Myocyte (in vitro differentiated cells): ENCODE data around the gene CD300LD. TPM values are rescaled to one million over a fixed set of nuclear protein-coding genes. Genes with fewer than 3 reads are reported as not detected.

Source experiments
- DNase-seq: peaks from one replicate; pipeline ENCODE4 v3.0.0-alpha.2; 2012; ENCODE audit warnings: low read depth
- total RNA-seq: library from RNA; depleted of rRNA; stranded (reverse); fragments of >200 nt; gene quantifications from 2 replicates; pipeline ENCODE4 v1.2.3, GENCODE V29; 2014

CD300LD gene
- total RNA-seq, 1 donor from 2014 or later, result not detected

DNA sequence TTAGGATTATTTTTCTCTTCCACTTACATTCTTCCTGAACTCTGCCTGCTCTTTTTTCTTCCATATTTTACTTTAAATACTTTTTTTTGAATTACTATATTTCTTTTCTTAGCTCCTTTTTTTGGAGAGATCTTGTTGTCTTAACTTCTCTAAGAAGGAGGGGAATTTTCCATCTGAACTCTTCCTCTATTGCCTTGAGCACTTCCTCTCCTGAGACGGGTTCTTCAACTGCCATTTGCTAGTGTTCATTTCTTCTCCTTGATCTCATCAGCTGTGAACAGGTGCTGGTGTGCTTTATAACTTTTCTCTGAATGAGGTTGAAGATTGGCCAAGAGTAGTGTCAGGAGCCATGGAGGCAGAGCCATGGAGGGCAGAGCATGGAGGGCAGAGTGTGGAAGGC, 15.1 kb upstream of the CD300LD start:
- DNase-seq, result no peak

DNA sequence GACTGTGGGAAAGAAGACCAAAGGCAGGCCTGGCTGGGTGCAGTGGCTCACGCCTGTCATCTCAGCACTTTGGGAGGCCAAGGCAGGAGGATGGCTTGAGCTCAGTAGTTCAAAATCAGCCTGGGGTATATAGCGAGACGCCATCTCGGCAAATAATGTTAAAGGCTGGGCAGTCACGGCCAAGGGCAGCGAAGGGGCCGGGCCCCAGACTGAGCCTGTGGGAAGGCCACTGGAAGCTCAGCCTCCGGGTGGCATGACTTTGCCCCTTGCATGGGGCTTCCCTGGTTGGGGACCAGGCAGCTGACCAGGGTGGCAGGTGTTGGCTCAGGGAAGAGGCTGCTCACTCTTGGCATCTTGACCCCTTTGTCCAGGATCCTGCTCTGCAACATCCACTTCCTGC, 14.0 kb upstream of the CD300LD start:
- DNase-seq, result no peak

DNA sequence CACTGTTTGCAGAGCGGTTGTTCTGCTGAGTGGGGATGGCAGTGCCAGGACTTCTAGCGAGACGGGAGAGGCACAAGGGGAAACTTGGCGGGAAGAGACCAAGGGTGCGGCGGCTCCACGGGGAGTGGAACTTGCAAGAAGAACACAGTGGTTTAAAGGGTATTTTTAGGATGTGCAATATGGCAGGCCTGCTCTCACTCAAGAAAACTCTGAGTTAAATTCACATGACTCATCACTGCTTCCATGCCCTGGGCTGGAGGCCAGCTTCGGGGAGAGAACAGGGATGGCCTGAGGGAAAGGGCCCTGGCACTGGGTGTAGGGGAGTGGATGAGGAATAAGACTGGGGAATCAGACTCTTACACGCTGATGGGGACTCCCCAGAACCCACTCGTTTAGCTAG, 13.3 kb upstream of the CD300LD start:
- DNase-seq, result peak; percentile 59

DNA sequence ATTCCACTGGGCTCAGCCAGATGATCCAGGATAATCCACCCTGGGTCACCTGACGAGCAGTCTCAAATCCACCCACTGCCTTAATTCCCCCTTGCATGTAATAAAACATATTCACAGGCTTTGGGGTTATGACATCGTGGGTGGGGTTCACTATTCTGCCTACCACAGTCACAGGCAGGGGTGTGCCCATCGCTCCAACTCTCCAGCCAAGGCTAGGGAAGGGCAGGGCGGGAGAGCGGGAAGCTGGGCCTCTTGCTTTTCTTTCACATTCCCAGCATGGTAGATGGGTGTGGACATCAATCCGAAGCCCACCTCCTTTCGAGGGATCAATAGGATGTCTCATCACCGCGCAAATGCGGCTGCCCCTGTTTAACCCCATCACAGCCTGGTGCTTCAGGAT, 12.7 kb upstream of the CD300LD start:
- no peak for DNase-seq

DNA sequence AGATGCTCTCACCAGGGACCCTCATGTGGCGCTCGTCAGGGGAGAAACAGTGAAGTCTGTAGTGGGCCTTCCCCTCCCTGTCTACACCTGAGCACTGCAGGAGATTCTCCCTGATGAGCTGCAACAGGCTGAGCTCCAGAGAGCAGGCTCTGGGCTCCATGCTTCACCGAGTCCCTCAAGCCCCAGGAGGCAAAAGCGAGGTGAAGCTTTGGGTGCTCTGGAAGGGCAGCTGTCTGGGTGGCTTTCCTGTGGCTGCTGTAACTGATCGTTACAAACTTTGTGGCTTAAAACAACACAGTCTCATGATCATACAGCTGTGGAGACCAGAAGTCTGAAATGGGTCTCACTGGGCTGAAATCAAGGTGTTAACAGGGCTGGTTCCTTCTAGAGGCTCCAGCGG, 12.1 kb upstream of the CD300LD start:
- DNase-seq, result no peak

DNA sequence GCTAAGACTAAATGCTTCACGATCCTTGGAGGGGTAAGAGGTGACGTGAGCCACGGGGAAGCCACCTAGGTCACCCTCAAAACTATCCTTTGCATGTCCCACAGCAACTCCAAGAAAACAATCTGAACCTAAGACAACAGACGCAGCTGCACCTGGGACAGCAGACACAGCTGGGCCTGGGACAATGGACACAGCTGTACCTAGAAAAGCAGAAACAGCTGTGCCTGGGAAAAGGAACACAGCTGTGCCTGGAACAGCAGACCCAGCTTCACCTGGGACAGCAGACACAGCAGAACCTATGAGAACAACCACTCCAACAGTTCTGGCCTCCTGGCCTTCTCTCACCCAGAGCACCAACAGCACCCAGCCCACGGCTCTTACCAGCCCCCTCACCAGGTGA, 11.7 kb upstream of the CD300LD start:
- no peak for DNase-seq

DNA sequence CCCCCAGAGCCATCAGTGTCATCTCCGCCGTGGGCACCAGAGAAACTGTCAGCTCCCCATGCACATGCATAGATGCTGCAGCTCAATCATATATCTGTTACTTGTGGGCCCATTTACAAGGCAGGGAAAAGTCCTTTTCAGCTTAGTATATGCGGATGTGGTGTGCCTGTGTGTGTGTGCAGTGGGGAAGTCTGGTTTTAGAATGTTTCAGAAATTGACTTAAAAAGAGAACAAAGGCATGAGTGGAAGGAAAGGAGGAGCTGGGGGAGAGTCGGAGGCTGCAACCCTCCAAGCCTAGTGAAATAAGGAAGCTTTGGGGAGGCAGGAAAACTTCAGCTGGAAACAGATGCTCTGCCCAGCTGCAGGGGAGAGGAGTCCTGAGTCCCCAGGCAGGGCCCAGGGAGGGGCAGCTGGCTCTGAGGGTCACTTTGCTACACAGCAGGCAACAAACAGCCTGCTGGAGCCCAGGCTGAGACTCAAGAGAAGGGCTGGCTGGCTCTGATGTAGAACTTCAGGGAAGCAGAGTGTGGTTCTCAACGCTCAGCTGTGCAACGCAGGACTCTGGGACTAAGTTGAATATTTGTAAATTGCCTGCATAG, 11.1 kb upstream of the CD300LD start:
- DNase-seq, result no peak

DNA sequence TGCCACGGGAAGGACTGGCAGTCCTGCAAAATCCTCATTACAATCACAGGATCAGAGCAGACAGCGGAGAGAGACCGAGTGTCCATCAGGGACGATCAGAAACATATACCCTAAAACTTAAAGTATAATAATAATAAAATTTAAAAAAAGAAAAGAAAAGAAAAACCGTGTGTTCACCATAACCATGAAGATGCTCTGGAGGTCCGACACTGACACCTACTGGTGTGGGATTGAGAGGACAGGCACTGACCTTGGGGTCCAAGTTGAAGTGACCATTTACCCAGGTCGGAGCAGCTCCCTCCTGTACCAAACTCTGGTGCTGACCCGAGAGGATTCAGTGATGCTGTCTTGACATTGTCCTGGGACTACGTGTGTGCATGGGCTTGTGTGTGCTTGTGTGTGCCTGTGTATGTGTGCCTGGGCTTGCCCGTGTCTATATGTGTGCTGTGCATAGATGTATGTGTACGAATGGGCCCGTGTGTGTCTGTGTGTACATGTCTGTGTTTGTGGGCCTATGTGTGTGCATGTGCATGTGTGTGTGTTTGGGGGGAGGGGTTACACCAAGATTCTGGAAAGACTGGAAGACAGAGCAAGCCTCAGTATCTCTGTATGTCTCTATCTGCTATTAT, 10.0 kb upstream of the CD300LD start:
- peak; percentile 34 for DNase-seq

DNA sequence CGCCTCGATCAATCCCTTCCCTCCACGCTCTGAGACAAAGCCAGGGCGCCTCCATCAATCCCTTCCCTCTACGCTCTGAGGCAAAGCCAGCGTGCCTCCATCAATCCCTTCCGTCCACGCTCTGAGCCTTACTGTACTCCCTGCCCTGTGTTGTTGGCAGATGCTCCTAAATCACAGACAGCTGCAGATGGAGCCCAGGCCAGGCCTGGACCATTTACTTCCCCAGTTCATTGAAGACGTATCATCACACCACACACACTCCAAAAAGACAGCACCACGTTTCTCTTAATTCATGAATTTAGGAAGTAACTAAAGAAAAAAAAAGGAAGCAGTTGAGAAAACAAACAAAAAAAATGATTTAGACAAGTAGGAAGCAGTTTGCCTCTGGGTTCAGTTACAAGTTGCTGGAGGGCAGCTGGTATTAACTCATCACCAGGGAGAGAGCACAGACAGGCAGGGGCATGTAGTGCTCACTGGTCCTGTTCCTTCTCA, 7.4 kb upstream of the CD300LD start:
- DNase-seq, result no peak

DNA sequence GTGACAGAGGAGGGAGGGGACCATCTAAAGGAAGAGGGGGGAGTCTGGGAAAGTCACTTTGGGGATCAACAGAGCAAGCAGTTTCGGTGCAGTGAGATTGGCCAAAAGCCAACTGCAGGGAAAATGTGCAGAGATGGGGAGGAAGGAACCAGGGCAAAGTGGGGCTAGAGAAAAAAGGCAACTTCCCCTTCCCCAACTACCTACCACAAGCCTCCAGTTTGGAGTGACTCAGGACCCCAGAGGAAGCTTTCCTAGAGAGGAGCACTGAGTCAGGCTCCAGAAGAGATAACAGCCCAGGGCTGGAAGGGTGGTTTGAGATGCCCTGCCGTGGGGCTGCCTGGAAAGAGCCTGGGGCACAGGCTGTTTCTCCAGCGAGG, 6.9 kb upstream of the CD300LD start:
- no peak for DNase-seq

DNA sequence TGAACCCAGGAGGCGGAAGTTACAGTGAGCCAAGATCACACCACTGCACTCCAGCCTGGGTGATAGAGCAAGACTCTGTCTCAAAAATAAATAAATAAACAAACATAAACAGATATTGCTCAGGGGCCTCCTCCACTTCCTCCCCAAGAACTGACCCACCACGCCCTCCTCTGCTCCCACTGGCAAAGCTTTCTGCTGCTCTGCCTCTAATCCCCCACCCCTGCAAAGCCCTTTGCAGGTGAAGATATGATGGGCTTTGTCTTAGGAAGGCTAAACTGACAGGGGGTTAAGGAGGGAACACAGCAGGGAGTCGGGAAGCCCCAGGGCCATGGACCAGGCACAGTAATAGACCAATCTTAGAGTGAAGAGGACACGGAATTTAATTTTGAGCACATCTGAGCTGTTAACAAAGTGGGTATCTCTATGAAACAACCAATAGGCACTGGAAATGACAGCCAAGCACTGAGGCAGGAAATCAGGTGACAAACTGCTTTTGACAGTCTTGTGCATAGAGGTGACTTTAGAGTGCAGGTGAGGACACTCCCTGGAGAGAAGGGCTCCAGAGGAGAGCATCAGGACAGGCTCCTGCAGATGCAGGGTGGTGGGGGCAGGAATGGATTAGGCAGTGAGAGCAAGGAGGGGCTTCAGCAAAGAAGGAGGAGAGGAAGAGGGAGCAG, 6.4 kb upstream of the CD300LD start:
- no peak for DNase-seq

DNA sequence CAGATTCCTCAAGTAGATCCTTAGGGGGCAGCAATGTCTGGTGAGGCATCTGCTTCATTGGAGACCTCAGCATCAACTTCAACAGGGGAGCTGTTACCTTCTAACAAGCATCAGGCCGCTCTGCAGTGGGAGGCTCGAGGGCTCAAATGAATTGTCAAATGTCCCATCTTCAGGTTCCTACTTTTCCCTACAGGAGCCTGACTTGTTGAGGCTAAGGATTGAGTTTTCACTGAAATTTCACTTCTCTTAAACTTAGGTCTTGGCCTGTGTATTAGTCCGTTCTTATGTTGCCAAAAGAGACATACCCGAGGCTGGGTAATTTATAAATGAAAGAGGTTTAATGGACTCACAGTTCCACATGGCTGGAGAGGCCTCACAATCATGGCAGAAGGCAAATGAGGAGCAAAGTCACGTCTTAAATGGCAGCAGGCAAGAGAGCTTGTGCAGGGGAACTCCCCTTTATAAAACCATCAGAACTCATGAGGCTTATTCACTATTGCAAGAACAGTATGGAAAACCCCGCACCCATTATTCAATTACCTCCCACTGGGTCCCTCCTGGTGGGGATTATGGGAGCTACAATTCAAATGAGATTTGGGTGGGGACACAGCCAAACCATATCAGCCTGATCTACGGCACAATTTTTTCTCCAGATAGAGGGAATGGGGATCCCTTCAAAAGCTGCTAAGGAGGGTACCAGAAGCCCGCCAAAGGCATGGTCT, 5.1 kb upstream of the CD300LD start:
- DNase-seq, result no peak

DNA sequence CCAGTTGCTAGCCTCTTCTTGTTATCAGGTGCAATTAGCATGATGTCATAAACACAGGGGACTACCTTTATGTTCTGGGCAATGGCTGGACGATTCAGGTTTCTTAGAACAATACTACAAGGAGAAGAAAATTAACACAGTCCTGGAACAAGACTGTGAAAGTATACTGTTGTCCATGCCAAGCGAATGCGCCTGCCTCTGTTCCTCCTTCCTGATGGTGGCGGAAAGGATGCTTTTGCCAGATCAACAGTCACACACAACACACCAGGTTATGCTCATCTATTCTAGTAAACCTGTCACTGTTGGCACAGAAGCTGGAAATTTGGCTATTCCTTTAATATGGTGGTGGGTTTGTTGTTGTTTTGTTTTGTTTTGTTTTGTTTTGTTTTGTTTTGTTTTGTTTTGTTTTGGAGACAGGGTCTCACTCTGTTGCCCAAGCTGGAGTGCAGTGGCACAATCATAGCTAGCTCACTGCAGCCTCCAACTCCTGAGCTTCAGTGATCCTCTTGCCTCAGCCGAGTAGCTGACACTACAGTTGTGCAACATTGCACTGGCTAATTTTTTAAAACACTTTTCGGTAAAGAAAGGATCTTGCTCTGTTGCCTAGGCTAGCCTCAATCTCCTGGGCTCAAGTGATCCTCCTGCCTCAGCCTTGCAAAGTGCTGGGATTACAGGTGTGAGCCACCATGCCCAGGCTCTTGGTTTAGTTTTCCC, 3.1 kb upstream of the CD300LD start:
- no peak for DNase-seq

DNA sequence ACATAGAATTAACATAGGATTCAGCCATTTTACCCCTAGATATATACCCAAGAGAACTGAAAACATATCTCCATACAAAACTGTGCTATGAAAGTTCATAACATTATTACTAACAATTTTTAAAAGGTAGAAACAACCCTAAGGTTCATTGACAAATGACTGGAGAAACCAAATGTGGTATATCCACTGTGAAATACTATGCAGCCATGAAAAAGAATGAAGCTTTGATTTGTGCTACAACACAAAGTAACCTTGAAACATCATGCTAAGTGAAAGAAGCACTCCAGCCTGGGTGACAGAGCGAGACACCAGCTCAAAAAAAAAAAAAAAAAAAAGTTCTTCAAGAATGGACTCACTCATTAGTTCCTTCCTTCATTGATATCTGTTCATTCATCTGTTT, 580 bp downstream of the CD300LD start:
- DNase-seq, result no peak

DNA sequence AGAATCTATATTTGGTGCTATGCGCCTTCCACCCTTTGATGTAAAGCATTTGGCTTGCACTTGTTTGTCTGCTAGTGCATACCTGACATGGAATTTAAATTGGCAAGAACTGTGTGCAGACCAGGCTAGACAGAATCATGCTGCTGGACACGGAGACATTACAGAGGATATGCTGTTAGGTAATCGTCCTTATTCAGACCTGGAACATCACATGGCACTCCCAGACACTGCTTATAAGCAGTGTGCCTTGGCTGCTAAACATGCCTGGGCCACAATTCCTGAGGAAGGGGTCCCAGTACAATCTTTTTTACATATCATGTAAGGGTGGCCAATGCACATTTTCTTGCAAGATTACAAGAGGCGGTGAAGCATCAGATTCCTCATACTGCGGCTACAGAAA, 6.4 kb downstream of the CD300LD start:
- no peak for DNase-seq

DNA sequence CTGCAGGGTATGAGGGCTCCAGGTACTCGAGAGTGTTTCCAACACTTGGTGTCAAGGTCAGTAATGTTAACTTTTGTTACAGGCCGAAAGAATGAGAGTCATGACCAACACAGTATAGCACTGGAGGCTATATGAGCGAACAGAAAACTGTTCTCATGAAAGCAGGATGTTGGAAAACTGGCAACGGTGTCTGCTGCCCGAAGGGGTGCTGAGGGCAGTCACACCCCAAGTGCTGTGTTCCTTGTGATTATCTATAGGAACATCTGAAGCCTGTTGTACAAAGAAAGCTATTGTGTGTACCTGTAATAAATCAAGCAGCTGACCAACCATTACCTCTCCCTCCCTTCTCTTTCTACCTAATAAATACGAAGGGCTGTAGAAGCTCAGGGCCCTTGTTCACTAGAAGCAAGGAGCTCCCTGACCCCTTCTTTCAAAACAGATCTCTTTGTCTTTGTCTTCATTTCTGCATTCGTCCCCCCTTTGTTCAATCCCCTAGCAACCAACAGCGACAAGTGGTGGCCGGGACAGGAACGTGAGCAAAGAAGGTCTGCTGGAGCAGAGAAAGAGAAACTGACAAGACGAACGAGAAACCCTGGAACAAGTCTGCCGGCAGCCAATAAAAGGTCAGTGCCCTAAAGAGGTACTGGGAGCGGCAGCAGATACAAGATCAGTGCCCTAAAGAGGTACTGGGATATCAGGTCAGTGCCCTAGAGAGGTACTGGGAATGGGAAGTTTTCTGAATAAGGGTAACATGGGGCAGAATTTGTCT, 7.6 kb downstream of the CD300LD start:
- DNase-seq, result no peak

DNA sequence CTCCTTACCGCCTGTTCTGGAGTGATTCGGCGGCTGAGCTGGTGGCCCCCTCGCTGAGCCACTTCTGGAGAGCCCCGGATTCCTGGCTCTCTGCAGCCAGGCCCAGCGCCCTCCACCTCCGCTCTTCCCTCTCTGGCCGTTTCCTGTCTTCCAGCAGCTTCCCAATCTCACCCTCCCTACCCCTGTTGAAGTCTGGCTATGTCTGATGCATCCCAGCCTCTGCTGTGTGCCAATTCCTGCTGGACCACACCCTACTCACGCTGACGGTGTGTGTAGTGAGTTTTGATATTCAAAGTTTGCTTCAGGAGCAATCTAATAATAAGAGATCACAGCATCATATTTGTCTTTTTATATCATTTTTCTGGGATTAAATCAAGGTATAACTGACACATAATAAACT, 9.4 kb downstream of the CD300LD start:
- DNase-seq, result no peak

DNA sequence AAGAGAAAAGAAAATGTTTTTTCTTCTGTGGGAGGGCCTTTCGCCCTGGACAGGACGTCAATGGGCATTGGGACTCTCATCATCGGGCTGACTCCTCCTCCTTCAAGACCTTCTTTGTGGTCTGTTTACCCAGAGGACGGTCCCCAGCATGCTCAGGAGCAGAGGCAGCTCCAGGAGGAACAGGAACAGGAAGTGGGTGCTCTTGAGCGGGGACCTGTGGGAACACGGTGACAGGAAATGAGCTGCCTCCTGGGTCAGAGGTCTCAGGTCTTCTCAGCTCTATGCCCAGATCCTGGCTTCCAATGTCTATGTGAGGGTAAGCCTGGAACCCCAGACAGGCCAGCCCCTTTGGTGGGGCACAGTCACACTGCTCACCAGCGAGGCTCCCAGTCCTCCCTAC, 12.2 kb downstream of the CD300LD start:
- no peak for DNase-seq

DNA sequence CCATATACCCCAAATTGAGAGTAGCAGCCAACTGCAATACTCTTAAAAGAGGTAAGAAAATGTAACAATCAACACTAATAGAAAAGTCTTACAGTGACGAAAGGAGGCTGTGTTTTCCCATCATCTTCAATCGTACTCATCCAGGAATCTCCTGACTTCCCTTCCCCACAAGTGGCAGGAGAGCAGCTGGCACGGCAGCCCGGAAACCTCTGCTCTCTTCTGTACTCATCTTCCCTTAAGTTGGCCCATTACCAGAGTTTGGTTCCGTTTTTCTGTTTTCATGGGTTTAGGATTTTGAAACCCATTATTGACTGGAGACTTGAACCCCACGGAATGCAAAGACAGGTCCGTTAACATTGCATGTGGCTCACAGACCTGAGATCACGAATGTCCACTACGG, 13.1 kb downstream of the CD300LD start:
- DNase-seq, result no peak

DNA sequence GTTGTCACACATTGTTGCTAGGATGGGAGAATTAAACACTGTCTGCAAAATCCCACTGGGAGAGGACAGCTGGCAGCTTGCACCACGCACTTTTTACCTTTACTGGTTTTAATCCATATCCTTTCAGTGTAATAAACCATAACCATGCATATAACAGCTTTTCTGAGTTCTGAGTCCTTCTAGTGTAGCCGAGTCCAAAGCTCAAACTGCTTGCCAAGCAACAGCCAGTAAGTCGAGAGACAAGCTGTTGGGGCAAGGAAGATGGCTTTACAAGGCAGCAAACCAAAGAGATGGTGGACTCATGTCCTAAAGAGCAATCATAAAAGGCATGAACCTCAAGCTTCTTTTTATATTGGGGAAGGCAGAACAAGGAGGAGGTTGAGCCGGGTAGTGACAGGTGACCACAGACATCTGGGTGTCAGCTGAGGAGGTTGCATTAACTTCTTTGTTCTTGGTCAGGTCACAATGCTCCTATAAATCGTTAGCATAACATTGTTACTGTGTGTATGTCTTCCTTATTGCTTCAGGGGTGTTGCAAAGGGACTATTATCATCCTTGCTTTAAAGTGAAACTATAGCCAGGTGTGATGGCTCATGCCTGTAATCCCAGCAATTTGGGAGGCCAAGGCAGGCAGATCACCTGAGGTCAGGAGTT, 17.5 kb downstream of the CD300LD start:
- no peak for DNase-seq
